Neuronal stem cell (in vitro differentiated cells): ENCODE data around the gene PARN.

Experiments
- DNase-seq: peaks from one replicate; pipeline ENCODE4 v3.0.0-alpha.2; 2013; ENCODE audit warnings: low spot score
- H2AFZ ChIP-seq: one replicate; pipeline ENCODE4 v1.6.1; 2013; ENCODE audit warnings: mild to moderate bottlenecking, low read length, inconsistent platforms
- H2AK5ac ChIP-seq: 2 replicates; pipeline ENCODE4 v1.6.1; 2013; ENCODE audit warnings: low read depth, mild to moderate bottlenecking, inconsistent platforms, low read length, moderate library complexity, mixed read lengths
- H2BK120ac ChIP-seq: 2 replicates; pipeline ENCODE4 v1.6.1; 2013; ENCODE audit warnings: low read depth, mild to moderate bottlenecking, inconsistent platforms, low read length, moderate library complexity, mixed read lengths
- H2BK12ac ChIP-seq: one replicate; pipeline ENCODE4 v1.6.1; 2013; ENCODE audit warnings: low read length, inconsistent platforms
- H2BK15ac ChIP-seq: 2 replicates; pipeline ENCODE4 v1.6.1; 2013; ENCODE audit warnings: mild to moderate bottlenecking, low read length, inconsistent platforms, mixed read lengths
- H2BK5ac ChIP-seq: one replicate; pipeline ENCODE4 v1.6.1; 2013; ENCODE audit warnings: inconsistent platforms, mild to moderate bottlenecking, low read length, moderate library complexity
- H3K14ac ChIP-seq: one replicate; pipeline ENCODE4 v1.6.1; 2013; ENCODE audit warnings: low read length, inconsistent platforms
- H3K18ac ChIP-seq: 2 replicates; pipeline ENCODE4 v1.6.1; 2013; ENCODE audit warnings: low read length, inconsistent platforms
- H3K23ac ChIP-seq: 2 replicates; pipeline ENCODE4 v1.6.1; 2013; ENCODE audit warnings: low read depth, mild to moderate bottlenecking, mixed read lengths, low read length, inconsistent platforms; ENCODE audit not compliant: poor library complexity
- H3K27ac ChIP-seq: replicated peaks from 3 replicates; pipeline ENCODE4 v1.5.1; 2013; ENCODE audit warnings: low read length, inconsistent platforms
- H3K27me3 ChIP-seq, 3 experiments: 2 replicates each; pipeline ENCODE4 v1.6.1; 2013; ENCODE audit warnings: low read length in 3 of 3, mild to moderate bottlenecking in 2 of 3, inconsistent platforms in 1 of 3, low read depth in 1 of 3, mixed read lengths in 1 of 3, moderate library complexity in 1 of 3; ENCODE audit not compliant: control insufficient read depth in 3 of 3, insufficient read depth in 3 of 3
- H3K36me3 ChIP-seq, 2 donors: replicated peaks in 1 of 2; 2 replicates each; pipeline ENCODE4 v1.6.1; 2013; ENCODE audit warnings: low read length in 2 of 2; ENCODE audit not compliant: control insufficient read depth in 2 of 2, insufficient read depth in 2 of 2
- H3K4ac ChIP-seq: 2 replicates; pipeline ENCODE4 v1.6.1; 2013; ENCODE audit warnings: inconsistent platforms, mild to moderate bottlenecking, low read length, moderate library complexity
- H3K4me1 ChIP-seq, 2 donors: 1 replicate in 1 of 2; 2 replicates in 1 of 2; pipeline ENCODE4 v1.6.1; 2013; ENCODE audit warnings: low read length in 2 of 2, low read depth in 1 of 2; ENCODE audit not compliant: control insufficient read depth in 2 of 2, insufficient read depth in 1 of 2
- H3K4me2 ChIP-seq: one replicate; pipeline ENCODE4 v1.6.1; 2013; ENCODE audit warnings: mild to moderate bottlenecking, low read length, inconsistent platforms; ENCODE audit not compliant: insufficient read depth, poor library complexity, severe bottlenecking
- H3K4me3 ChIP-seq, 2 donors: 2 replicates each; pipeline ENCODE4 v1.5.1; 2013; ENCODE audit warnings: low read length in 2 of 2, mild to moderate bottlenecking in 2 of 2, inconsistent platforms in 1 of 2, moderate library complexity in 1 of 2
- H3K79me1 ChIP-seq: one replicate; pipeline ENCODE4 v1.6.1; 2013; ENCODE audit warnings: low read depth, mild to moderate bottlenecking, inconsistent platforms, low read length, moderate library complexity
- H3K9ac ChIP-seq: one replicate; pipeline ENCODE4 v1.6.1; 2013; ENCODE audit warnings: mild to moderate bottlenecking, low read depth, low read length, inconsistent platforms; ENCODE audit not compliant: poor library complexity
- H3K9me3 ChIP-seq, 2 donors: replicated peaks in 1 of 2; 2 replicates each; pipeline versions ENCODE3 to v1.6.1; 2013; ENCODE audit warnings: low read length in 2 of 2, mild to moderate bottlenecking in 2 of 2, inconsistent platforms in 1 of 2, low read depth in 1 of 2, mixed read lengths in 1 of 2, moderate library complexity in 1 of 2; ENCODE audit not compliant: control insufficient read depth in 2 of 2, insufficient read depth in 1 of 2
- H4K8ac ChIP-seq: one replicate; pipeline ENCODE4 v1.6.1; 2013; ENCODE audit warnings: low read depth, mild to moderate bottlenecking, inconsistent platforms, low read length, moderate library complexity
- H4K91ac ChIP-seq: one replicate; pipeline ENCODE4 v1.6.1; 2013; ENCODE audit warnings: low read length, low read depth, mild to moderate bottlenecking, inconsistent platforms; ENCODE audit not compliant: poor library complexity
- WGBS, 2 donors: extraction: QIAGEN DNeasy Blood & Tissue Kit; methylation state at CpG; one replicate each; pipeline ENCODE4 v1.1.7; 2013; ENCODE audit warnings: missing lambda C conversion rate in 2 of 2, mixed read lengths in 1 of 2; ENCODE audit not compliant: insufficient read length in 2 of 2, insufficient replicate concordance in 1 of 2; ENCODE audit errors: extremely low coverage in 2 of 2; 5-methylcytosine and 5-hydroxymethylcytosine counted together

PARN gene

GRCh38 chr16:14564323-14564722 is 65.7 kb downstream of the PARN start:
- H3K4ac ChIP-seq: no peak overlapping the region
- no peak overlapping the region for H2BK12ac ChIP-seq
- no peak for DNase-seq
- H3K14ac ChIP-seq: no peak overlapping the region
- no peak overlapping the region for H2AK5ac ChIP-seq
- no peak overlapping the region for H4K8ac ChIP-seq
- no peak overlapping the region for H2AFZ ChIP-seq
- no peak overlapping the region for H3K23ac ChIP-seq
- WGBS, 2 donors: no CpG with 5 or more reads among the region's 9 CpGs
- H3K36me3 ChIP-seq: peaks cover 0 to 11% of the 10 kb centered on the region in 2 donors
- H2BK15ac ChIP-seq: no peak overlapping the region
- H3K9me3 ChIP-seq: no peaks in the 10 kb centered on the region
- H3K27me3 ChIP-seq: no peaks in the 10 kb centered on the region
- no peak overlapping the region for H3K4me3 ChIP-seq
- no peak overlapping the region for H3K18ac ChIP-seq
- H2BK5ac ChIP-seq: no peak overlapping the region
- H3K79me1 ChIP-seq: no peaks in the 10 kb centered on the region
- no peak overlapping the region for H3K9ac ChIP-seq
- no peak overlapping the region for H3K27ac ChIP-seq
- H3K4me2 ChIP-seq: no peak overlapping the region
- no peak overlapping the region for H4K91ac ChIP-seq
- no peaks in the 10 kb centered on the region for H3K4me1 ChIP-seq
- H2BK120ac ChIP-seq: no peak overlapping the region

GRCh38 chr16:14562691-14563491 is 67.2 kb downstream of the PARN start:
- Histone ChIP-seq H3K23ac (no peak overlapping the region), H2AK5ac (no peak overlapping the region), H4K91ac (no peak overlapping the region), H3K4me3 (no peak overlapping the region), H3K27me3 (no peaks in the 10 kb centered on the region), H3K4ac (no peak overlapping the region), H3K9me3 (no peaks in the 10 kb centered on the region), H2BK15ac (no peak overlapping the region), H3K4me2 (no peak overlapping the region), H3K36me3 (peaks cover 0 to 8% of the 10 kb centered on the region in 2 donors), H2BK12ac (no peak overlapping the region), H3K14ac (no peak overlapping the region), H3K79me1 (no peaks in the 10 kb centered on the region), H3K18ac (no peak overlapping the region), H3K27ac (no peak overlapping the region), H3K9ac (no peak overlapping the region), H3K4me1 (no peaks in the 10 kb centered on the region), H4K8ac (no peak overlapping the region), H2BK120ac (no peak overlapping the region), H2AFZ (no peak overlapping the region), H2BK5ac (no peak overlapping the region)
- DNase-seq: no peak
- no CpG with 5 or more reads among the region's 8 CpGs for WGBS, 2 donors

- Histone ChIP-seq H2BK15ac (no peak overlapping the region), H3K4me1 (no peaks in the 10 kb centered on the region), H3K4ac (no peak overlapping the region), H2BK120ac (no peak overlapping the region), H3K23ac (no peak overlapping the region), H4K91ac (no peak overlapping the region), H3K4me2 (no peak overlapping the region), H3K27ac (no peak overlapping the region), H3K9me3 (no peaks in the 10 kb centered on the region), H3K79me1 (no peaks in the 10 kb centered on the region), H2AK5ac (no peak overlapping the region), H3K4me3 (no peak overlapping the region), H2BK5ac (no peak overlapping the region), H3K14ac (no peak overlapping the region), H3K18ac (no peak overlapping the region), H3K36me3 (peaks cover 0 to 14% of the 10 kb centered on the region in 2 donors), H3K27me3 (no peaks in the 10 kb centered on the region), H4K8ac (no peak overlapping the region), H2AFZ (no peak overlapping the region), H3K9ac (no peak overlapping the region), H2BK12ac (no peak overlapping the region)
- DNase-seq: no peak
- no CpG with 5 or more reads among the region's 7 CpGs for WGBS, 2 donors
Measured at GRCh38 chr16:14560523-14560922, 69.5 kb downstream of the PARN start.

- H3K14ac ChIP-seq: no peak overlapping the region
- no peak overlapping the region for H3K27ac ChIP-seq
- no peak overlapping the region for H3K23ac ChIP-seq
- no peak for DNase-seq
- H2BK15ac ChIP-seq: no peak overlapping the region
- H3K36me3 ChIP-seq: peaks cover 0 to 14% of the 10 kb centered on the region in 2 donors
- H3K9me3 ChIP-seq: no peaks in the 10 kb centered on the region
- no peak overlapping the region for H2BK120ac ChIP-seq
- H3K9ac ChIP-seq: no peak overlapping the region
- no peaks in the 10 kb centered on the region for H3K27me3 ChIP-seq
- no peak overlapping the region for H3K4me3 ChIP-seq
- H3K4me1 ChIP-seq: no peaks in the 10 kb centered on the region
- H3K4ac ChIP-seq: no peak overlapping the region
- H2BK5ac ChIP-seq: no peak overlapping the region
- no peak overlapping the region for H4K91ac ChIP-seq
- no peak overlapping the region for H2BK12ac ChIP-seq
- WGBS, 2 donors: no CpG with 5 or more reads among the region's 8 CpGs
- H4K8ac ChIP-seq: no peak overlapping the region
- H3K18ac ChIP-seq: no peak overlapping the region
- no peak overlapping the region for H2AK5ac ChIP-seq
- no peak overlapping the region for H2AFZ ChIP-seq
- no peaks in the 10 kb centered on the region for H3K79me1 ChIP-seq
- no peak overlapping the region for H3K4me2 ChIP-seq
Measured at GRCh38 chr16:14559809-14560241, 70.2 kb downstream of the PARN start.
